Astrocyte of the cerebellum (primary cell): ENCODE results near the gene CNTN6.

Experiments
- DNase-seq: peaks from one replicate; pipeline ENCODE4 v3.0.0-alpha.2; 2011; ENCODE audit warnings: low read depth
- H3K4me3 ChIP-seq: 2 replicates; pipeline ENCODE4 v1.5.1; 2011; ENCODE audit warnings: mild to moderate bottlenecking, low read depth, low read length, moderate library complexity
- in situ Hi-C: cut with HindIII; loops from 2 replicates; pipeline ENCODE4 v1.10.0; 2017; ENCODE audit warnings: low sequenced_read_pairs
- TF ChIP-seq, protein P1 (sequence below): IDR thresholded peaks from 2 replicates; pipeline ENCODE4 v1.5.1; 2012; ENCODE audit warnings: low read length, low read depth, moderate library complexity, mild to moderate bottlenecking; ENCODE audit errors: missing control alignments

The CNTN6 gene

DNA sequence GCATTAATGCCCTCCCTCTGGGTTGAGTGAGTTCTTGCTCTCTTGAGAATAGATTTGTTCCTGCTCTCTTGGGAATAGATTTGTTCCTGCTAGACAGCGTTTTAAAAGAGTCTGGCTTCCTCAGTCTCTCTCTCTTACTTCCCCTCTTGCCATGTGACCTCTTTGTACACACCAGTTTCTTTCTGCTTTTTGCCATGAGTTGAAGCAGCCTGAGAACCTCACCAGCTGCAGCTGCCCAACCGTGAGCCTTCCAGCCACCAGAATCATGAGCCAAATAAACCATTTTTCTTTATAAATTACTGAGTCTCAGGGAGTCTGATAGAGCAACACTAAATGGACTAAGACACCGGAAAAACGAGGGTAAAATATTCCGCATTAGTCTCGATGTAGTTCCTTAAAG lies 253.6 kb downstream of the CNTN6 start:
- no peak for DNase-seq
- no peak overlapping the region for H3K4me3 ChIP-seq
- TF ChIP-seq, protein P1, sequence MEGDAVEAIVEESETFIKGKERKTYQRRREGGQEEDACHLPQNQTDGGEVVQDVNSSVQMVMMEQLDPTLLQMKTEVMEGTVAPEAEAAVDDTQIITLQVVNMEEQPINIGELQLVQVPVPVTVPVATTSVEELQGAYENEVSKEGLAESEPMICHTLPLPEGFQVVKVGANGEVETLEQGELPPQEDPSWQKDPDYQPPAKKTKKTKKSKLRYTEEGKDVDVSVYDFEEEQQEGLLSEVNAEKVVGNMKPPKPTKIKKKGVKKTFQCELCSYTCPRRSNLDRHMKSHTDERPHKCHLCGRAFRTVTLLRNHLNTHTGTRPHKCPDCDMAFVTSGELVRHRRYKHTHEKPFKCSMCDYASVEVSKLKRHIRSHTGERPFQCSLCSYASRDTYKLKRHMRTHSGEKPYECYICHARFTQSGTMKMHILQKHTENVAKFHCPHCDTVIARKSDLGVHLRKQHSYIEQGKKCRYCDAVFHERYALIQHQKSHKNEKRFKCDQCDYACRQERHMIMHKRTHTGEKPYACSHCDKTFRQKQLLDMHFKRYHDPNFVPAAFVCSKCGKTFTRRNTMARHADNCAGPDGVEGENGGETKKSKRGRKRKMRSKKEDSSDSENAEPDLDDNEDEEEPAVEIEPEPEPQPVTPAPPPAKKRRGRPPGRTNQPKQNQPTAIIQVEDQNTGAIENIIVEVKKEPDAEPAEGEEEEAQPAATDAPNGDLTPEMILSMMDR: no peak
- in situ Hi-C loops: no loop called here

DNA sequence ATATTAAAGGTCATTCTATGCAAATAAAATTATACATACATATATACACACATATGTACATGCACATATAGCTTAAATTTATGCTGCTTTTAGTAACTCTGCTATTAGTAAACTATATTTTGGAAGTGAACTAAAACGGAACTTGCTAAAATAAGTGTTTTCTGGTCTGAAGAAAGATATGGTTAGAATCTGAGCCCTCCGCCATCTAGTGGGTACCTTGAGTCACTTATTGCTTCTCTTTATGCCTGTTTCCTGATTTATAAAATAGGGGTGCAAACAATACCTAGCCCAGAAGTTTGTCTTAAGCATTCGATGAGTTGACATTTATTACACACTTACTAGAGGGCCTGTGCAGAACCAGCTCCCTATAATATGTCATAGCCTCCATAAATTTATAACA lies 255.7 kb downstream of the CNTN6 start:
- DNase-seq: no peak
- in situ Hi-C loops: no loop called here
- no peak overlapping the region for H3K4me3 ChIP-seq
- TF ChIP-seq, protein P1: no peak

DNA sequence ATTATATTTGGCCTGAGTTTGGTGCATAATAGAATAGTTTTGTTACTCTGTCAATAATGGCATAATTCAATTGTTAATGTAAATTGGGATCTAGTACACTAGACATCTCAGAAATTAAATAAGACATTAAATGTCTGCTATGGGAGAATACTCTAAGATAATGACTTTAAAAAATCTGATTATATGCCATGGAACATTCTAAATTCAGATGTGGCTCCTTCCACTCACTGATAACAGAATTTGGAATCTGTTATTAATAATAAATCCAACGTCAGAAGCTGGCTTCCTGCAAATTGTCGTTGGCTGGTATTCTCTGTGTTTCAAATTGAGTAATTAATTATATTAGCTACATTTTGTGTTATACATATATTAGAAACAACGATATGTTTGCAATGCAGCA lies 258.1 kb downstream of the CNTN6 start:
- in situ Hi-C loops: no loop called here
- DNase-seq: no peak
- TF ChIP-seq, protein P1: no peak
- H3K4me3 ChIP-seq: no peak overlapping the region

DNA sequence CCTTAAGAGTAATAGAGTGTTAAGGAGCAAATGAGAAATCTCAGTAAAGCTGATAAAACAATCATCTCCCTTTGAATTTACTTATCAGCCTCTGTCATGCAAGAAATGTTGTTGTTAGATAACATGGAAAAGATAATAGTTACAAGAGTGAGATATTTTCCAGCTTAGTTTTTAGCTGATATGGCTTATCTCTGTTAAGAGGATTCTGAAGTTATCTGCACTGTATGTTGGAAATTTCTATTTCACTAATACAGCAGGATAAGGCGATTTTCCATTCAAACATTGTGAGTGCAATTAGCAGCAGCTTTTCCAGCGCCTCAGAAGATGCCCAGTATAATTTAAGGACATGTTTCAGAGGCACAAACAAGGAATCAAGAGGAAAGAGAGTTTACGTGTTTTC lies 262.9 kb downstream of the CNTN6 start:
- no peak for DNase-seq
- no peak overlapping the region for H3K4me3 ChIP-seq
- TF ChIP-seq, protein P1: no peak
- in situ Hi-C loops: no loop called here

DNA sequence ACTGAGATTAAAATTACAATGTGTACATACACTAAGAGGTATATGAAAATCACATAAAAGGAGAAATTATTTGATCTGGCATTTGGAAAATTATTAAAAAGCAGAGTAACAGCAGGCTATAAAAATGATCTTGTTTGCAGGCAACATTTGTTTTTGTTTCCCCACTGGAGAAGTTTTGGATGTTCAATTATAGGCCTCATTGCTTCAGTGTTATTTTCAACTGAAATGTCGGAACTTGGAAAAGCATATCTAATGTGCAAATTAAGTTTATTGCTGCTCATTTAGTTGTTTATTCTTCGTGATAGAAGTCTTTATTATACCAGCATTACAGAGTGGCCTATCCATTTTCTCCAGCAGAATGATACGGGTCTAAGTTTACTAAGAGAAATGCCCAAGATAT lies 263.3 kb downstream of the CNTN6 start:
- no peak for DNase-seq

DNA sequence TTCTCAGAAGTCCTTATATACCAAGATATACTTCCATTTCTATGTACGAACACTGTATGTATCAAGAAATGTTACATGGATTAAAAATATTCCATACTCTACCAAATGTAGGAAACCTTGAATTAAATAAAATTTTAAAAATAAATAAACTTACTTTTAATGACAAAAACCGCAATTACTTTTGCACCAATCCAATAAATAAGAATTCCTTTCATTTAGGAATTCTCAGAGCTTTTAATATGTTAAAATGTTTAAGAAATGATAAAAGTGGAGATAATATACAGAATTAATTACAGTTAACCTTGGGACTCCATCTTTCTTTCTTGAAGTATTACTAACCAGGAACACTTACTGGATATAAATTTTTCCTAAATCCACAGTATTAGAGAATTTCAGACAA lies 272.7 kb downstream of the CNTN6 start:
- TF ChIP-seq, protein P1: no peak
- H3K4me3 ChIP-seq: no peak overlapping the region
- no peak for DNase-seq
- in situ Hi-C loops: no loop called here

More for the DNA sequence above, 263.3 kb downstream of the CNTN6 start:
- TF ChIP-seq, protein P1: no peak
- H3K4me3 ChIP-seq: no peak overlapping the region
- in situ Hi-C loops: no loop called here

DNA sequence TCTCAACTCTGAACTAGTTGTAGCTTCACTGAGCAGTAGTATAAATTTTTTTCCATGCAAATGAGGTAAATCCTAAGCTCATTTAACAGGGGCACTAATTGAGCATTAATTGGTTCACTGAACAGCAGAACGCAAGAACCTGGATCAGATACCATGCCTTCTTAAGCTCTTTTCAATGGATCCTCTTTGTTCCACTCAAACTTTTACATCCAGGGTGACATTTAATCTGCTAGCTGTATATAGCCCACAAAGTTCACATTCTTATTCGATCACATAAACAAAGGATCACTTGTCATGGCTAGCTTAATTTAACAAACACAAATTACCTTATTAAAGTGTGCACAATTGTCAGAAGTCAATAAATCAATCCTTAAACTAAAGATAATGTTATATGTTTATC lies 281.6 kb downstream of the CNTN6 start:
- H3K4me3 ChIP-seq: no peak overlapping the region
- DNase-seq: no peak
- in situ Hi-C loops: no loop called here
- TF ChIP-seq, protein P1: no peak
